H54 (cell line): Measurements from ENCODE around the gene SETD3.

Experiments
- DNase-seq: peaks from one replicate; pipeline ENCODE4 v3.0.0; 2011; ENCODE audit warnings: low spot score, mixed read lengths; ENCODE audit not compliant: insufficient read length
- FAIRE-seq: peaks from 3 replicates; lab custom pipeline; 2011; peaks lifted over from hg19 to GRCh38; lab: Jason Lieb, UNC
- POLR2A ChIP-seq: IDR thresholded peaks from 2 replicates; pipeline ENCODE4 v1.6.1; 2011; ENCODE audit warnings: low read depth, mild to moderate bottlenecking, low read length

The SETD3 gene

DNA sequence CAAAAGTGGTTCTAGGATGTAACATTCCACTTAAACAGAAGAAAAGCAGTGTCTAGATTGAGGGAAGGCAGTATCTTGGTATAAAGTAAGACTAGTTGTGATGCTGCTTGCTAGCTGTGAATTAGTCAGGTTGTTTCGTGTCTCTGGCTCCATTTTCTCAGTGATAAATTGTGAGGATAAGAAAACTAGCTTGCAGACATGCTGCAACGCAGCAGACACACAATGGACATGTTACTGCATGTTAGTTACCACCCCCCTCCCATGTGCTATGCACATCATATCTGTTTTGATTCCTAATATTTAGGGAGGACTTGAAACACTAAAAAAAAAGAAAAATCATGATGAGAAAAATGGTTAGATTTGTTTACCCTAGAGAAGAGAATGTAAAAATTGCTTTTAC lies 3.4 kb upstream of the SETD3 start:
- DNase-seq, result no peak
- TF ChIP-seq POLR2A, result no peak
- FAIRE-seq, result peak; percentile 41

- TF ChIP-seq POLR2A, result no peak
- FAIRE-seq, result no peak
- no peak for DNase-seq
These were observed 1.1 kb upstream of the SETD3 start for GRCh38 chr14:99481745-99482099.

DNA sequence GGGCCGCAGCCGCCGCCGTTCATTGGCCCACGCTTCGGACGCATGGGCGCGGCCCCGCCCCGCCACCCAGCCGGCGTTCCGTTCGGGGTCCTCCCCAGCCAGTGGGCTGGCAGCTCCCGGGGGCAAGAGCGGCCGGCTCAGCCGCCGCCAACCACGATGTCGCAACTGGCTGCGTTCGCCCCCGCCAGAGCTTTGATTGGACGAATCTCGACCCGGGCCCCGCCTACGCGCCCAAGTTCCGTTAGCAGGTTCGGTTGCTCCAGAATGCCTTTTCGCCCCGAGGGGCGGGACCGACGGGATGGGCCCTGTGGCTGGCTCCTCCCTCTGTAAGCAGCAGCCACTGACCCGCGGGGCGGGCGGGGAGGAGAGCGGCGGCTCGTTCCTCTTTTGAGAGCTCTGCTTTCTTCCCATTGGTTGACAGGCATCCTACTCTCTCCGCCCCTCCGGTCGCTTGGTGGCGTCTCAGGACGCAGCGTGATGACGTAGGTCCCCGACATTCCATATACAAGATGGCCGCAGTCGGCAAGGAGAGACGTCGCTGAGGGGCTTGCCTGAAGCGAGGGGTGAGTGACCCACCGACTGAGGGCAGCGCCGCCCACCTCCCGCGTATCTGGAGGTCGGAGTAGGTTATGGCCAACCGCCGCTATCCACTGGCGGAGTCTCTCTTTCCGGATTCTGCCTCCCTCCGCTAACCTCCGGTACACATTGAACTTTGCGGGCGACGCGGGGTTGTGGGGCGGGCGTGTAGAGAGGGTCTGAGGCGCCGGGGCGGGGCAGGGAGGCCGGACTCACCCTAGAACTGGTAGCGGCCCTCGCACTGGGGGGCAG lies 472 bp upstream of the SETD3 start, which contains the start of gene CCNK:
CCNK (plus strand) TSS at position 493 of the 828 bp plus-strand sequence. CDS start 11,269 bp downstream, outside the sequence.
- DNase-seq (peak; percentile 96), FAIRE-seq (peak; percentile 98)
- peak; percentile 83 for TF ChIP-seq POLR2A

DNA sequence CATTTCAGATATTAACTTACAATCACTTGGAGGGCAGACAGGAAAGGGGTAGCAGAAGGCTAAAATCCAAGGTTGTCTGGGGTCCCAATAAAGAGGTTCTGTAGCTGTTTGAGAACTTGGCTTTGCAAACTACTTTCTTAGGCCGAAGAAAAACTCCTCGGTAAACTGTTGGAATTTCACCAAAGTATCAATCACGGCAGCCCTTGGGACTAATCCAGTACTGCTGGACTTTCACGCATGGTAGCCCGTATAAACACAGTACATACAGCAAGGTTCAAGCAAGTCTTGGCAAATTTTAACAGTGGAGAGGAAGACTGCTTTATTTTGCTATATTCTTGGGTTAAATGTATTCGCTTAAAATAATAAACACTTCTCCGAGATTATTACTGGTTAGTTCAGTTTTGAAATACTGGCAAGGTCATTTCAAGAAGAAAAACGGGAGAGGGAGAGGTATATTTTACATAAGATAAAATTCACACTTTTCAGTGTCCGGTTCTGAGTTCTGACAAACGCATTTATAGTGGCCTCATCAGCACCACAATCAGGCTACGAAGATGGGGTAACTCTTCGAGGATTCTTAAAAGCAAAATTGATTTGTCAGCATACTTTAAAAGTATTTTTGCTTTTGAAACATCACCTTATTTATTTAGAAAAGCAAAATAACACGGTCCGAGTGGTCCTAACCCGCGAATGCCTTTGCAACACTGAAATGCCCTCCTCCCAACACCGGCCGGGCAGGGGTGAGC lies 1.3 kb downstream of the SETD3 start:
- no peak for TF ChIP-seq POLR2A
- FAIRE-seq, result no peak
- no peak for DNase-seq

- TF ChIP-seq POLR2A, result no peak
- FAIRE-seq, result no peak
- DNase-seq, result no peak
These were observed 2.5 kb downstream of the SETD3 start for GRCh38 chr14:99478128-99478527.

- TF ChIP-seq POLR2A, result no peak
- FAIRE-seq (no peak), DNase-seq (peak; percentile 21)
These were observed 3.8 kb downstream of the SETD3 start for GRCh38 chr14:99476864-99477263.

DNA sequence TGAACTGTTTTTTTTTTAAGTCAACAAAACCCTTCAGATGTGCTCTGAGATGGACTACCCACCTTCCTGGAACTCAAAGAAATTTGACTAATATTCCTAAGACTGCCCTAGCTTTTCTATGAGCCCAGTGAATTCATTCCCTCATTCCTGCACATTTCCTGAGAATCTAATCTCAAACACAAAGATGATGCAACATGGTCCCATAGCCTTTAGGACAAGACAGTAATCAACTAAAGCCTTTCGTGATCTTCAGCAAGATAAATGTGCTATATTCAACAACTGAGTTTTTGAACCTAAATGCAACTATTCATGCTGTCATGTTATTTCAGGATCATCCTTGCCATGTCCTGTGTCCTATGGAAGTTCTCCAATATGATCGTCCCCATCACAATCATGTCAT lies 5.0 kb downstream of the SETD3 start:
- DNase-seq (no peak), FAIRE-seq (no peak)
- no peak for TF ChIP-seq POLR2A

DNA sequence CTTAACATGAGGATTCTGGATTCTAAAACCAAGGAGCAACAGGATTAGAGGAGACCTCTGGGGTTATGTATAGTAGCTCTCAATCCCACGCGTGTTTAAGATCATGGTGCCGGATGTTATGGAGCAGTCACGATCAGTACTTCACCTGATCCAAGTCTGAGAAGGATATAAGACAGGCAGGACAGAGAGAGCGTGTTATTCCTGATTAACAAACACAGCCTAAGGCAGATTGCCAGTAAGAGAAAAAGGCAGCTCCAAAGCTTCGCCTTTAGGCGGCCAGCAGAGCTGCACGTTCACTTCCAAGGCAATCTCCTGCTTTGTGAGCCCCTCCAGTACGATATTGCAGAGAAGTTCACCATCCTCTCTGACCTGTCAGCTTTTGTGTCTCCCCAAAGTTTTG lies 5.5 kb downstream of the SETD3 start:
- no peak for TF ChIP-seq POLR2A
- FAIRE-seq (no peak), DNase-seq (no peak)

- DNase-seq (no peak), FAIRE-seq (peak; percentile 82)
- no peak for TF ChIP-seq POLR2A
These were observed 7.2 kb downstream of the SETD3 start for GRCh38 chr14:99473458-99473857.

GRCh38 chr14:99472937-99473336 lies 7.7 kb downstream of the SETD3 start:
- FAIRE-seq, result no peak
- TF ChIP-seq POLR2A, result no peak
- no peak for DNase-seq

DNA sequence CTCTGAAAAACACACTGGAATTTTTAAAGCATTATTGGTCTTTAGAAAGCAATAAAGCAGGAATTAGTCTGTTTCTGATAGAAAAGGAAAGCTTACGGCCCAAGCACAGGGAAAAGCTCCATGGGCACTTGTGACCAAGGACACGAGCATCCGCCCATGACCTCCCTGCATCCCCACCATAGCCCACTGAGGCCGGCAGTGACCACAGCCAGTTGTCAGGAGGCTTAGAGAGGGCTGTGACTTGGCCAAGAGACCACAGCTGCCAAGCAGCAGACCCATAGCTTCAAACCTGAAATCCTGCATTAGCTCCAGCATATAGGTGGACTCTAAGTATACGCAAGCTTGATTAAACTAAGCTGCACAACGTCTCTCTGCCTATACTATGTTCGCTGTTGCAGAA lies 8.9 kb downstream of the SETD3 start:
- DNase-seq (no peak), FAIRE-seq (no peak)
- no peak for TF ChIP-seq POLR2A

- FAIRE-seq, result no peak
- TF ChIP-seq POLR2A, result no peak
- no peak for DNase-seq
These were observed 11.6 kb downstream of the SETD3 start for GRCh38 chr14:99468836-99469592.

GRCh38 chr14:99468081-99468480 lies 12.6 kb downstream of the SETD3 start:
- no peak for FAIRE-seq
- TF ChIP-seq POLR2A, result no peak
- no peak for DNase-seq

DNA sequence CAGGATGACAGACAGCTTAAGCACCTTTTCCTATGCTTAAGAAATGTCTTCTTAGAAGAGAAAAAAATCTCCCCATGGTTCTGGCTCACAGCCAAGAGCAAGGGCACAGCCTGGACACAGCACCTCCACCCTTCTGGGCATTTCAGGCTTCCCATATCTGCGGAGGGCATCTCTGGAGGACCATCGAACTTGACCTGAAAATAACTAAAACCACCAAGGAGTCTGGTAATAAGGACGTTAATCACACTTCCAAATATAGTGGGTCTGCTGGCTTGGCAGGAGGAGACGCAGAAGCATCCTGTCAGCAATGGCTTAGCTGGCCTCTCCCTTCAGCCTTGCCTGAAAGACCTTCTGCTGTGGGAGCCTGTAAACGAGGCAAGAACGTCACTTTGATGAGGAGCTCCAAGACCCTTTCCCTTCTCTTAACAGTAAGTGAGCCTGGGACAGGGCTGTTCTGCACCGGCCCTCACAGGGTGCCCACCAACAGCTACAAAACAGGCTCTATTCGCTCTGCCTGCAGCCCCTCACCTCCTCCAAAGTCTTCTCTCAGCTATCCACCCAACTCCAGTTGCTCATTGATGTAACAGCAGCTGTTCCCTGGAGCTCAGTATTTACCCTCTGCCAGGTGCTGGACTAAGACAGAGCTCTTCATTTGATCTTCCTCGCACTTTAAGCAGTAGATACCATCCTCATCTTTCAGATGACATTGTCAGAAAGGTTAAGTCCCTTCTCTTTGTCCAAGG lies 13.2 kb downstream of the SETD3 start:
- DNase-seq, result no peak
- no peak for FAIRE-seq

More for the DNA sequence above, 13.2 kb downstream of the SETD3 start:
- no peak for TF ChIP-seq POLR2A
